Endodermal cell (in vitro differentiated cells): ENCODE results near the gene SELL. TPM values are rescaled to one million over a fixed set of nuclear protein-coding genes. Genes with fewer than 3 reads are reported as not detected.

Experiments used
- DNase-seq: peaks from one replicate; pipeline ENCODE4 v3.0.0-alpha.2; 2017
- H3K27ac ChIP-seq: 2 replicates; pipeline ENCODE4 v1.5.1; 2013; ENCODE audit warnings: mild to moderate bottlenecking, low read depth, low read length, moderate library complexity
- H3K27me3 ChIP-seq: 2 replicates; pipeline ENCODE4 v1.6.1; 2013; ENCODE audit warnings: mild to moderate bottlenecking, low read length, moderate library complexity; ENCODE audit not compliant: insufficient read depth, control insufficient read depth, poor library complexity, severe bottlenecking
- H3K36me3 ChIP-seq: 2 replicates; pipeline ENCODE4 v1.7.0; 2013; ENCODE audit warnings: mild to moderate bottlenecking, low read length, moderate library complexity; ENCODE audit not compliant: control insufficient read depth, insufficient read depth
- H3K4me1 ChIP-seq: one replicate; pipeline ENCODE4 v1.7.0; 2013; ENCODE audit warnings: low read length; ENCODE audit not compliant: control insufficient read depth, insufficient read depth
- H3K4me3 ChIP-seq: 2 replicates; pipeline ENCODE4 v1.5.1; 2013; ENCODE audit warnings: mild to moderate bottlenecking, low read length, moderate library complexity
- H3K9ac ChIP-seq: 2 replicates; pipeline ENCODE4 v1.6.1; 2013; ENCODE audit warnings: mild to moderate bottlenecking, low read length, moderate library complexity; ENCODE audit not compliant: poor library complexity, severe bottlenecking; ENCODE audit errors: extremely low read depth
- H3K9me3 ChIP-seq: 2 replicates; pipeline ENCODE4 v1.6.1; 2013; ENCODE audit warnings: mild to moderate bottlenecking, low read length, moderate library complexity; ENCODE audit not compliant: control insufficient read depth
- H3K27ac Mint-ChIP-seq: 2 replicates; pipeline ENCODE4 v1.8.0; 2020; ENCODE audit warnings: mixed read lengths
- H3K27me3 Mint-ChIP-seq: 2 replicates; pipeline ENCODE4 v1.8.0; 2021; ENCODE audit warnings: mild to moderate bottlenecking, mixed read lengths; ENCODE audit not compliant: insufficient read depth
- H3K36me3 Mint-ChIP-seq: 2 replicates; pipeline ENCODE4 v1.8.0; 2020; ENCODE audit warnings: low read depth, mixed read lengths
- H3K4me1 Mint-ChIP-seq: 2 replicates; pipeline ENCODE4 v1.8.0; 2020; ENCODE audit warnings: mixed read lengths
- H3K4me3 Mint-ChIP-seq: 2 replicates; pipeline ENCODE4 v1.8.0; 2020; ENCODE audit warnings: mild to moderate bottlenecking, moderate library complexity, mixed read lengths
- H3K9me3 Mint-ChIP-seq: 2 replicates; pipeline ENCODE4 v1.8.0; 2020; ENCODE audit warnings: mild to moderate bottlenecking, mixed read lengths
- CTCF ChIP-seq: fragments of 200-600 bp; sonication (generic); conservative IDR thresholded peaks from 2 replicates; pipeline ENCODE4 v1.5.0; 2021; ENCODE audit warnings: antibody characterized with exemption, mild to moderate bottlenecking
- WGBS, 2 experiments: methylation state at CpG; one replicate each; pipeline versions ENCODE4 v1.1.5 to v1.1.7; 2013; ENCODE audit warnings: missing lambda C conversion rate in 2 of 2, mixed read lengths in 1 of 2; ENCODE audit not compliant: insufficient coverage in 1 of 2, insufficient read length in 1 of 2; 5-methylcytosine and 5-hydroxymethylcytosine counted together
- total RNA-seq, 2 donors: library from RNA; stranded (reverse); fragmentation: NEBNext Ultra II Directional in 1 of 2; extraction: Animal tissue kit (Norgen Biotek cat#: 25700) in 1 of 2; gene quantifications; 2 replicates in 1 of 2; 3 replicates in 1 of 2; pipeline ENCODE4 v1.2.1, GENCODE V29; 2021

SELL gene
- total RNA-seq, 2 donors from 2014 or later, result 0.95 TPM; not detected in 1

- no peaks in the 10 kb centered on the region for H3K36me3 Mint-ChIP-seq
Observed at GRCh38 chr1:169651035-169651434, 60.4 kb downstream of the SELL start.

GRCh38 chr1:169650551-169650950 lies 60.9 kb downstream of the SELL start:
- no peaks in the 10 kb centered on the region for H3K27me3 ChIP-seq
- H3K9ac ChIP-seq, result no peak overlapping the region
- no peak overlapping the region for H3K4me3 Mint-ChIP-seq
- H3K27ac ChIP-seq, result no peak overlapping the region
- H3K4me3 ChIP-seq, result no peak overlapping the region
- TF ChIP-seq CTCF, result no peak
- DNase-seq, result no peak
- no peaks in the 10 kb centered on the region for H3K9me3 ChIP-seq
- H3K27me3 Mint-ChIP-seq, result no peaks in the 10 kb centered on the region
- H3K36me3 Mint-ChIP-seq, result no peaks in the 10 kb centered on the region
- no peaks in the 10 kb centered on the region for H3K36me3 ChIP-seq
- H3K9me3 Mint-ChIP-seq, result no peaks in the 10 kb centered on the region
- 83 to 87% methylated on average over 3 to 4 of the region's 4 CpGs for WGBS, 2 experiments
- H3K27ac Mint-ChIP-seq, result no peak overlapping the region
- H3K4me1 Mint-ChIP-seq, result peaks cover 11% of the 10 kb centered on the region
- no peaks in the 10 kb centered on the region for H3K4me1 ChIP-seq

More at GRCh38 chr1:169651035-169651434, 60.4 kb downstream of the SELL start:
- Mint-ChIP-seq H3K27me3 (no peaks in the 10 kb centered on the region), H3K4me3 (no peak overlapping the region), H3K9me3 (no peaks in the 10 kb centered on the region), H3K4me1 (peaks cover 11% of the 10 kb centered on the region), H3K27ac (no peak overlapping the region)
- H3K27me3 ChIP-seq, result no peaks in the 10 kb centered on the region
- no peaks in the 10 kb centered on the region for H3K36me3 ChIP-seq
- WGBS, 2 experiments, result 92% methylated on average over 2 of the region's 2 CpGs; no CpG with 5 or more reads in 1 of the 2 experiments
- no peak overlapping the region for H3K9ac ChIP-seq
- no peak for TF ChIP-seq CTCF
- no peak overlapping the region for H3K4me3 ChIP-seq
- H3K4me1 ChIP-seq, result no peaks in the 10 kb centered on the region
- H3K27ac ChIP-seq, result no peak overlapping the region
- DNase-seq, result no peak
- no peaks in the 10 kb centered on the region for H3K9me3 ChIP-seq

- Mint-ChIP-seq H3K9me3 (no peaks in the 10 kb centered on the region), H3K4me1 (peaks cover 16% of the 10 kb centered on the region), H3K27me3 (no peaks in the 10 kb centered on the region), H3K4me3 (no peak overlapping the region), H3K27ac (peak overlapping the region; percentile 53), H3K36me3 (no peaks in the 10 kb centered on the region)
- H3K27ac ChIP-seq, result no peak overlapping the region
- no peaks in the 10 kb centered on the region for H3K4me1 ChIP-seq
- TF ChIP-seq CTCF, result no peak
- no peak overlapping the region for H3K9ac ChIP-seq
- H3K4me3 ChIP-seq, result no peak overlapping the region
- no peaks in the 10 kb centered on the region for H3K9me3 ChIP-seq
- 96% methylated on average over 1 of the region's 1 CpG; no CpG with 5 or more reads in 1 of the 2 experiments for WGBS, 2 experiments
- H3K36me3 ChIP-seq, result no peaks in the 10 kb centered on the region
- no peaks in the 10 kb centered on the region for H3K27me3 ChIP-seq
- no peak for DNase-seq
Observed at GRCh38 chr1:169648709-169649108, 62.7 kb downstream of the SELL start.
